H1 (cell line): Measurements from ENCODE around the gene KCND3. TPM values are rescaled to one million over a fixed set of nuclear protein-coding genes. Genes with fewer than 3 reads are reported as not detected.

Experiments used
- NRF1 ChIP-seq: IDR thresholded peaks from 2 replicates; pipeline ENCODE4 v1.6.1; 2011; ENCODE audit warnings: mild to moderate bottlenecking, low read depth, low read length, improper control_type of control experiment
- polyA plus RNA-seq, 7 experiments: library from polyadenylated mRNA; depleted of rRNA in 3 of 7; stranded (reverse) in 5 of 7; unstranded in 2 of 7; fragments of >200 nt in 5 of 7; fragments of 200-250 nt in 2 of 7; gene quantifications; 1 replicate in 5 of 7; 2 replicates in 1 of 7; 4 replicates in 1 of 7; pipeline versions ENCODE4 v1.2.1 to v1.2.3, GENCODE V29; 2011 to 2013; ENCODE audit warnings: missing spikeins in 2 of 7, mixed read lengths in 2 of 7
- total RNA-seq: library from RNA; stranded (reverse); fragmentation: NEBNext Ultra II Directional; extraction: Animal tissue kit (Norgen Biotek cat#: 25700); gene quantifications from 2 replicates; pipeline ENCODE4 v1.2.1, GENCODE V29; 2021
- TF ChIP-seq, protein P1 (sequence below): fragments of 300-600 bp; sonication (generic); IDR thresholded peaks from 2 replicates; pipeline ENCODE4 v1.7.1; 2012; ENCODE audit warnings: low read length, moderate library complexity, mild to moderate bottlenecking, inconsistent platforms; ENCODE audit not compliant: insufficient replicate concordance

KCND3 gene
- total and polyA plus RNA-seq, 2 of the 8 experiments (the other 6 are each of a cell fraction or from before 2014, with no cell fraction given) = 0.14 to 0.48 TPM

DNA sequence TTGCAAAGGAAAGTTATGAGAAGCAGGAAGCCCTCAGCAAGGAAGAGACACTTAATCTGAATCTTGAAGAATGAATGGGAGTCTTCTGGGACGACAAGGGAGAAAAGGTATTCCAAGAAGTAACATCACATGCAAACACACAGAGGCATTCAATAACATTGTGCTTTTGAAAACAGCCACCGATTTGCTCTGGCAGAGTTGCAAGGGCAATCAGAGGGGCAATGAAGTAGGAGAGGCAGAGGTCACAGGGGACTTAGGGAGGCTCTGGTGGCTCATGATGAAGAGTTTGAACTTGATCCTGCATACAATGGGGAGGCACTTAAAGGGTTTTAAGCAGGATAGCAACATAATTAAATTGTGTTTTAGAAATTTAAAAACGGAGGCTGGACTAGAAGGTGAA, 126.1 kb downstream of the KCND3 start (continued):
- TF ChIP-seq, protein P1, sequence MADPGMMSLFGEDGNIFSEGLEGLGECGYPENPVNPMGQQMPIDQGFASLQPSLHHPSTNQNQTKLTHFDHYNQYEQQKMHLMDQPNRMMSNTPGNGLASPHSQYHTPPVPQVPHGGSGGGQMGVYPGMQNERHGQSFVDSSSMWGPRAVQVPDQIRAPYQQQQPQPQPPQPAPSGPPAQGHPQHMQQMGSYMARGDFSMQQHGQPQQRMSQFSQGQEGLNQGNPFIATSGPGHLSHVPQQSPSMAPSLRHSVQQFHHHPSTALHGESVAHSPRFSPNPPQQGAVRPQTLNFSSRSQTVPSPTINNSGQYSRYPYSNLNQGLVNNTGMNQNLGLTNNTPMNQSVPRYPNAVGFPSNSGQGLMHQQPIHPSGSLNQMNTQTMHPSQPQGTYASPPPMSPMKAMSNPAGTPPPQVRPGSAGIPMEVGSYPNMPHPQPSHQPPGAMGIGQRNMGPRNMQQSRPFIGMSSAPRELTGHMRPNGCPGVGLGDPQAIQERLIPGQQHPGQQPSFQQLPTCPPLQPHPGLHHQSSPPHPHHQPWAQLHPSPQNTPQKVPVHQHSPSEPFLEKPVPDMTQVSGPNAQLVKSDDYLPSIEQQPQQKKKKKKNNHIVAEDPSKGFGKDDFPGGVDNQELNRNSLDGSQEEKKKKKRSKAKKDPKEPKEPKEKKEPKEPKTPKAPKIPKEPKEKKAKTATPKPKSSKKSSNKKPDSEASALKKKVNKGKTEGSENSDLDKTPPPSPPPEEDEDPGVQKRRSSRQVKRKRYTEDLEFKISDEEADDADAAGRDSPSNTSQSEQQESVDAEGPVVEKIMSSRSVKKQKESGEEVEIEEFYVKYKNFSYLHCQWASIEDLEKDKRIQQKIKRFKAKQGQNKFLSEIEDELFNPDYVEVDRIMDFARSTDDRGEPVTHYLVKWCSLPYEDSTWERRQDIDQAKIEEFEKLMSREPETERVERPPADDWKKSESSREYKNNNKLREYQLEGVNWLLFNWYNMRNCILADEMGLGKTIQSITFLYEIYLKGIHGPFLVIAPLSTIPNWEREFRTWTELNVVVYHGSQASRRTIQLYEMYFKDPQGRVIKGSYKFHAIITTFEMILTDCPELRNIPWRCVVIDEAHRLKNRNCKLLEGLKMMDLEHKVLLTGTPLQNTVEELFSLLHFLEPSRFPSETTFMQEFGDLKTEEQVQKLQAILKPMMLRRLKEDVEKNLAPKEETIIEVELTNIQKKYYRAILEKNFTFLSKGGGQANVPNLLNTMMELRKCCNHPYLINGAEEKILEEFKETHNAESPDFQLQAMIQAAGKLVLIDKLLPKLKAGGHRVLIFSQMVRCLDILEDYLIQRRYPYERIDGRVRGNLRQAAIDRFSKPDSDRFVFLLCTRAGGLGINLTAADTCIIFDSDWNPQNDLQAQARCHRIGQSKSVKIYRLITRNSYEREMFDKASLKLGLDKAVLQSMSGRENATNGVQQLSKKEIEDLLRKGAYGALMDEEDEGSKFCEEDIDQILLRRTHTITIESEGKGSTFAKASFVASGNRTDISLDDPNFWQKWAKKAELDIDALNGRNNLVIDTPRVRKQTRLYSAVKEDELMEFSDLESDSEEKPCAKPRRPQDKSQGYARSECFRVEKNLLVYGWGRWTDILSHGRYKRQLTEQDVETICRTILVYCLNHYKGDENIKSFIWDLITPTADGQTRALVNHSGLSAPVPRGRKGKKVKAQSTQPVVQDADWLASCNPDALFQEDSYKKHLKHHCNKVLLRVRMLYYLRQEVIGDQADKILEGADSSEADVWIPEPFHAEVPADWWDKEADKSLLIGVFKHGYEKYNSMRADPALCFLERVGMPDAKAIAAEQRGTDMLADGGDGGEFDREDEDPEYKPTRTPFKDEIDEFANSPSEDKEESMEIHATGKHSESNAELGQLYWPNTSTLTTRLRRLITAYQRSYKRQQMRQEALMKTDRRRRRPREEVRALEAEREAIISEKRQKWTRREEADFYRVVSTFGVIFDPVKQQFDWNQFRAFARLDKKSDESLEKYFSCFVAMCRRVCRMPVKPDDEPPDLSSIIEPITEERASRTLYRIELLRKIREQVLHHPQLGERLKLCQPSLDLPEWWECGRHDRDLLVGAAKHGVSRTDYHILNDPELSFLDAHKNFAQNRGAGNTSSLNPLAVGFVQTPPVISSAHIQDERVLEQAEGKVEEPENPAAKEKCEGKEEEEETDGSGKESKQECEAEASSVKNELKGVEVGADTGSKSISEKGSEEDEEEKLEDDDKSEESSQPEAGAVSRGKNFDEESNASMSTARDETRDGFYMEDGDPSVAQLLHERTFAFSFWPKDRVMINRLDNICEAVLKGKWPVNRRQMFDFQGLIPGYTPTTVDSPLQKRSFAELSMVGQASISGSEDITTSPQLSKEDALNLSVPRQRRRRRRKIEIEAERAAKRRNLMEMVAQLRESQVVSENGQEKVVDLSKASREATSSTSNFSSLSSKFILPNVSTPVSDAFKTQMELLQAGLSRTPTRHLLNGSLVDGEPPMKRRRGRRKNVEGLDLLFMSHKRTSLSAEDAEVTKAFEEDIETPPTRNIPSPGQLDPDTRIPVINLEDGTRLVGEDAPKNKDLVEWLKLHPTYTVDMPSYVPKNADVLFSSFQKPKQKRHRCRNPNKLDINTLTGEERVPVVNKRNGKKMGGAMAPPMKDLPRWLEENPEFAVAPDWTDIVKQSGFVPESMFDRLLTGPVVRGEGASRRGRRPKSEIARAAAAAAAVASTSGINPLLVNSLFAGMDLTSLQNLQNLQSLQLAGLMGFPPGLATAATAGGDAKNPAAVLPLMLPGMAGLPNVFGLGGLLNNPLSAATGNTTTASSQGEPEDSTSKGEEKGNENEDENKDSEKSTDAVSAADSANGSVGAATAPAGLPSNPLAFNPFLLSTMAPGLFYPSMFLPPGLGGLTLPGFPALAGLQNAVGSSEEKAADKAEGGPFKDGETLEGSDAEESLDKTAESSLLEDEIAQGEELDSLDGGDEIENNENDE = no peak
- TF ChIP-seq NRF1 = no peak
